ENCODE data around the gene RNF2. TPM values are rescaled to one million over a fixed set of nuclear protein-coding genes. Genes with fewer than 3 reads are reported as not detected.

The RNF2 gene
- total and polyA plus RNA-seq, 10 of the 15 experiments (the other 5 are each of a cell fraction or from before 2014, with no cell fraction given): 4.8 to 36.3 (median 15.1) TPM

DNA sequence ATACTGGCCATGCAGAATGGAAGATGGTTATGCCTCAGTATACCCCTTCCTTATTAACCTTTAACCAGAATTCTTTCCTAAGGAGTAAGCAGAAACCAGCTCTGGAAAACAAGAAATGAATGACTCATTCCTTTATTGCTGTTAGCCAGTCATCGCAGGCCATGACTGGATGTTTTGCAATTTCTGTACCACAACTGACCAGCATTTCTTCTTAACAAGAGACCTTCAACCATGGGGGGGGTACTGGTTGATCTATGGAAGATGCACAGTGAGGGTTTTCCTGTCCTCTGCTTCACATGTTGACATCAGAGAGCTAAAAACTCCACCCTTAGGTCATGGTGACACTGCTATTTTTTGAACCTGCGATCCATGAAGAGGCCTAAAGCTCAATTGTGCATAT, 28.0 kb upstream of the RNF2 start:
- in situ Hi-C loops (cut with MboI): no loop called here
- TF ChIP-seq SUPT20H (IDR thresholded peaks at IDR 0.05; ENCODE audit: borderline replicate concordance, control insufficient read depth, low read depth, low read length) (no peak), KAT2A (conservative IDR thresholded peaks at IDR 0.05; ENCODE audit: control insufficient read depth, low read depth, low read length) (no peak), NFXL1 (IDR thresholded peaks at IDR 0.05; ENCODE audit: borderline replicate concordance) (no peak), ZNF207 (IDR thresholded peaks at IDR 0.05; ENCODE audit: borderline replicate concordance) (no peak), HDAC6 (IDR thresholded peaks at IDR 0.05; ENCODE audit: unreplicated experiment) (no peak), POLR2AphosphoS5 (IDR thresholded peaks at IDR 0.05; ENCODE audit: low read length) (no peak), SMC3 (IDR thresholded peaks at IDR 0.05; ENCODE audit: borderline replicate concordance, low read length) (no peak), BRCA1 (IDR thresholded peaks at IDR 0.05; ENCODE audit: low read depth, low read length) (no peak), IKZF1 (conservative IDR thresholded peaks at IDR 0.05) (no peak), IKZF2 (IDR thresholded peaks at IDR 0.05) (no peak), SMARCA5 (IDR thresholded peaks at IDR 0.05) (no peak), RELA (IDR thresholded peaks at IDR 0.05; ENCODE audit: borderline replicate concordance, partially characterized antibody) (no peak), SUZ12 (IDR thresholded peaks at IDR 0.05; ENCODE audit: unreplicated experiment) (no peak), HCFC1 (IDR thresholded peaks at IDR 0.05; ENCODE audit: low read length) (no peak)
- TF ChIP-seq, protein P1, sequence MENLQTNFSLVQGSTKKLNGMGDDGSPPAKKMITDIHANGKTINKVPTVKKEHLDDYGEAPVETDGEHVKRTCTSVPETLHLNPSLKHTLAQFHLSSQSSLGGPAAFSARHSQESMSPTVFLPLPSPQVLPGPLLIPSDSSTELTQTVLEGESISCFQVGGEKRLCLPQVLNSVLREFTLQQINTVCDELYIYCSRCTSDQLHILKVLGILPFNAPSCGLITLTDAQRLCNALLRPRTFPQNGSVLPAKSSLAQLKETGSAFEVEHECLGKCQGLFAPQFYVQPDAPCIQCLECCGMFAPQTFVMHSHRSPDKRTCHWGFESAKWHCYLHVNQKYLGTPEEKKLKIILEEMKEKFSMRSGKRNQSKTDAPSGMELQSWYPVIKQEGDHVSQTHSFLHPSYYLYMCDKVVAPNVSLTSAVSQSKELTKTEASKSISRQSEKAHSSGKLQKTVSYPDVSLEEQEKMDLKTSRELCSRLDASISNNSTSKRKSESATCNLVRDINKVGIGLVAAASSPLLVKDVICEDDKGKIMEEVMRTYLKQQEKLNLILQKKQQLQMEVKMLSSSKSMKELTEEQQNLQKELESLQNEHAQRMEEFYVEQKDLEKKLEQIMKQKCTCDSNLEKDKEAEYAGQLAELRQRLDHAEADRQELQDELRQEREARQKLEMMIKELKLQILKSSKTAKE (IDR thresholded peaks at IDR 0.05; ENCODE audit: low read depth, poor library complexity, severe bottlenecking): no peak
- DNase-seq (ENCODE audit: low read depth, low spot score) (no peak), ATAC-seq (no peak), FAIRE-seq (no peak)
- Histone ChIP-seq H3K9me3 (replicated peaks; ENCODE audit: control insufficient read depth, insufficient read depth, low read length) (no peaks in the 10 kb centered on the region), H3K4me1 (ENCODE audit: control insufficient read depth, insufficient read depth, low read length) (no peaks in the 10 kb centered on the region), H3K36me3 (ENCODE audit: control insufficient read depth in 2 of 2, insufficient read depth in 2 of 2, low read length in 1 of 2) (no peaks in the 10 kb centered on the region), H3K4me2 (ENCODE audit: control insufficient read depth, insufficient read depth) (no peak overlapping the region), H3K79me2 (ENCODE audit: control insufficient read depth, insufficient read depth, low read length) (no peaks in the 10 kb centered on the region), H4K20me1 (ENCODE audit: control insufficient read depth, insufficient read depth) (no peaks in the 10 kb centered on the region), H3K4me3 (no peak overlapping the region), H3K27me3 (replicated peaks in 1 of 2; ENCODE audit: control insufficient read depth in 2 of 2, insufficient read depth in 2 of 2, low read length in 1 of 2) (no peaks in the 10 kb centered on the region), H3K27ac (ENCODE audit: control insufficient read depth, insufficient read depth) (no peak overlapping the region), H2AFZ (ENCODE audit: control insufficient read depth, low read depth, low read length) (no peak overlapping the region), H3K9ac (ENCODE audit: control insufficient read depth, insufficient read depth, low read length) (no peak overlapping the region)
- WGBS (ENCODE audit: insufficient coverage, insufficient replicate concordance, low lambda C conversion rate, missing lambda C conversion rate): 47% methylated on average over 2 of the region's 2 CpGs
- POLR2A ChIA-PET: no interaction called here
- BruUV-seq (replicated peaks): no TSS peak
- CTCF ChIA-PET: interaction anchor here (1.0 to 1.5 kb wide), 2 partner anchors 35 to 129 kb away, joined by 3 to 6 read pairs; no protein-coding TSS in a partner anchor
- SMC1A ChIA-PET (ENCODE audit: uncharacterized antibody, unreplicated experiment): interaction anchor here (0.6 kb wide), 2 partner anchors 39 to 257 kb away, joined by 3 to 4 read pairs; no protein-coding TSS in a partner anchor
- intact Hi-C loops (cut with micrococcal nuclease; ENCODE audit: unreplicated experiment): no loop called here
- RAD21 ChIA-PET (ENCODE audit: unreplicated experiment): interaction anchor here (0.5 kb wide), 1 partner anchor 158 kb away, joined by 3 read pairs; no protein-coding TSS in a partner anchor

Data from GM12878 (cell line).